SK-N-SH treated with all-trans-retinoic acid at 6 μM for 48 hours (cell line): Measurements from ENCODE around the gene KLHL29.

Source experiments
- ARNTL ChIP-seq: fragments of 450-650 bp; formaldehyde crosslinking; IDR thresholded peaks from 2 replicates; pipeline ENCODE4 v1.5.0; 2020; ENCODE audit warnings: low read depth, mild to moderate bottlenecking, moderate library complexity, borderline replicate concordance
- BACH2 ChIP-seq: fragments of 250-450 bp; sonication (Bioruptor Pico); IDR thresholded peaks from 2 replicates; pipeline ENCODE4 v1.9.0; 2021; ENCODE audit warnings: mild to moderate bottlenecking, borderline replicate concordance
- ESRRG ChIP-seq: fragments of 250-450 bp; sonication (Bioruptor Pico); IDR thresholded peaks from 2 replicates; pipeline ENCODE4 v1.6.1; 2021; ENCODE audit warnings: mild to moderate bottlenecking
- GLIS3 ChIP-seq: fragments of 250-450 bp; sonication (Bioruptor Pico); IDR thresholded peaks from 2 replicates; pipeline ENCODE4 v1.5.0; 2020; ENCODE audit warnings: mild to moderate bottlenecking, moderate library complexity
- PATZ1 ChIP-seq: fragments of 250-450 bp; sonication (Bioruptor Pico); IDR thresholded peaks from 2 replicates; pipeline ENCODE4 v1.8.0; 2020; ENCODE audit warnings: mild to moderate bottlenecking, moderate library complexity, borderline replicate concordance
- ZFP3 ChIP-seq: fragments of 250-450 bp; sonication (Bioruptor Pico); IDR thresholded peaks from 2 replicates; pipeline ENCODE4 v1.5.0; 2020; ENCODE audit warnings: mild to moderate bottlenecking, moderate library complexity
- ZFP30 ChIP-seq: fragments of 450-650 bp; formaldehyde crosslinking; IDR thresholded peaks from 2 replicates; pipeline ENCODE4 v1.5.0; 2022; ENCODE audit warnings: mild to moderate bottlenecking, moderate library complexity
- ZNF565 ChIP-seq: fragments of 450-650 bp; formaldehyde crosslinking; conservative IDR thresholded peaks from 2 replicates; pipeline ENCODE4 v1.5.0; 2020; ENCODE audit warnings: low read depth, mild to moderate bottlenecking, moderate library complexity
- ZNF70 ChIP-seq: fragments of 450-650 bp; formaldehyde crosslinking; IDR thresholded peaks from 2 replicates; pipeline ENCODE4 v1.5.0; 2020; ENCODE audit warnings: mild to moderate bottlenecking, moderate library complexity
- TF ChIP-seq, protein P1 (sequence below): fragments of 250-450 bp; sonication (Bioruptor Pico); IDR thresholded peaks from 2 replicates; pipeline ENCODE4 v1.5.0; 2020; ENCODE audit warnings: mild to moderate bottlenecking, moderate library complexity
- TF ChIP-seq, protein P2 (sequence below): fragments of 250-450 bp; sonication (Bioruptor Pico); IDR thresholded peaks from 2 replicates; pipeline ENCODE4 v1.5.1; 2020; ENCODE audit warnings: low read depth, mild to moderate bottlenecking, moderate library complexity
- TF ChIP-seq, protein P3 (sequence below): fragments of 250-450 bp; sonication (Bioruptor Pico); IDR thresholded peaks from 2 replicates; pipeline ENCODE4 v1.5.1; 2021; ENCODE audit warnings: mild to moderate bottlenecking, moderate library complexity

- TF ChIP-seq PATZ1 (CRISPR knock-in tag) (no peak), ZNF70 (no peak), BACH2 (no peak), ZFP30 (CRISPR knock-in tag) (no peak), ZNF565 (CRISPR knock-in tag) (no peak), ZFP3 (CRISPR knock-in tag) (no peak), GLIS3 (no peak), ESRRG (CRISPR knock-in tag) (no peak), ARNTL (CRISPR knock-in tag) (no peak)
- TF ChIP-seq, protein P1, sequence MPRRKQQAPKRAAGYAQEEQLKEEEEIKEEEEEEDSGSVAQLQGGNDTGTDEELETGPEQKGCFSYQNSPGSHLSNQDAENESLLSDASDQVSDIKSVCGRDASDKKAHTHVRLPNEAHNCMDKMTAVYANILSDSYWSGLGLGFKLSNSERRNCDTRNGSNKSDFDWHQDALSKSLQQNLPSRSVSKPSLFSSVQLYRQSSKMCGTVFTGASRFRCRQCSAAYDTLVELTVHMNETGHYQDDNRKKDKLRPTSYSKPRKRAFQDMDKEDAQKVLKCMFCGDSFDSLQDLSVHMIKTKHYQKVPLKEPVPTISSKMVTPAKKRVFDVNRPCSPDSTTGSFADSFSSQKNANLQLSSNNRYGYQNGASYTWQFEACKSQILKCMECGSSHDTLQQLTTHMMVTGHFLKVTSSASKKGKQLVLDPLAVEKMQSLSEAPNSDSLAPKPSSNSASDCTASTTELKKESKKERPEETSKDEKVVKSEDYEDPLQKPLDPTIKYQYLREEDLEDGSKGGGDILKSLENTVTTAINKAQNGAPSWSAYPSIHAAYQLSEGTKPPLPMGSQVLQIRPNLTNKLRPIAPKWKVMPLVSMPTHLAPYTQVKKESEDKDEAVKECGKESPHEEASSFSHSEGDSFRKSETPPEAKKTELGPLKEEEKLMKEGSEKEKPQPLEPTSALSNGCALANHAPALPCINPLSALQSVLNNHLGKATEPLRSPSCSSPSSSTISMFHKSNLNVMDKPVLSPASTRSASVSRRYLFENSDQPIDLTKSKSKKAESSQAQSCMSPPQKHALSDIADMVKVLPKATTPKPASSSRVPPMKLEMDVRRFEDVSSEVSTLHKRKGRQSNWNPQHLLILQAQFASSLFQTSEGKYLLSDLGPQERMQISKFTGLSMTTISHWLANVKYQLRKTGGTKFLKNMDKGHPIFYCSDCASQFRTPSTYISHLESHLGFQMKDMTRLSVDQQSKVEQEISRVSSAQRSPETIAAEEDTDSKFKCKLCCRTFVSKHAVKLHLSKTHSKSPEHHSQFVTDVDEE (CRISPR knock-in tag): no peak
- TF ChIP-seq, protein P2, sequence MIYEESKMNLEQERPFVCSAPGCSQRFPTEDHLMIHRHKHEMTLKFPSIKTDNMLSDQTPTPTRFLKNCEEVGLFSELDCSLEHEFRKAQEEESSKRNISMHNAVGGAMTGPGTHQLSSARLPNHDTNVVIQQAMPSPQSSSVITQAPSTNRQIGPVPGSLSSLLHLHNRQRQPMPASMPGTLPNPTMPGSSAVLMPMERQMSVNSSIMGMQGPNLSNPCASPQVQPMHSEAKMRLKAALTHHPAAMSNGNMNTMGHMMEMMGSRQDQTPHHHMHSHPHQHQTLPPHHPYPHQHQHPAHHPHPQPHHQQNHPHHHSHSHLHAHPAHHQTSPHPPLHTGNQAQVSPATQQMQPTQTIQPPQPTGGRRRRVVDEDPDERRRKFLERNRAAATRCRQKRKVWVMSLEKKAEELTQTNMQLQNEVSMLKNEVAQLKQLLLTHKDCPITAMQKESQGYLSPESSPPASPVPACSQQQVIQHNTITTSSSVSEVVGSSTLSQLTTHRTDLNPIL: no peak
- TF ChIP-seq, protein P3, sequence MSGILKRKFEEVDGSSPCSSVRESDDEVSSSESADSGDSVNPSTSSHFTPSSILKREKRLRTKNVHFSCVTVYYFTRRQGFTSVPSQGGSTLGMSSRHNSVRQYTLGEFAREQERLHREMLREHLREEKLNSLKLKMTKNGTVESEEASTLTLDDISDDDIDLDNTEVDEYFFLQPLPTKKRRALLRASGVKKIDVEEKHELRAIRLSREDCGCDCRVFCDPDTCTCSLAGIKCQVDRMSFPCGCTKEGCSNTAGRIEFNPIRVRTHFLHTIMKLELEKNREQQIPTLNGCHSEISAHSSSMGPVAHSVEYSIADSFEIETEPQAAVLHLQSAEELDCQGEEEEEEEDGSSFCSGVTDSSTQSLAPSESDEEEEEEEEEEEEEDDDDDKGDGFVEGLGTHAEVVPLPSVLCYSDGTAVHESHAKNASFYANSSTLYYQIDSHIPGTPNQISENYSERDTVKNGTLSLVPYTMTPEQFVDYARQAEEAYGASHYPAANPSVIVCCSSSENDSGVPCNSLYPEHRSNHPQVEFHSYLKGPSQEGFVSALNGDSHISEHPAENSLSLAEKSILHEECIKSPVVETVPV: no peak
Measured at GRCh38 chr2:23512778-23513177, 127.8 kb downstream of the KLHL29 start.
